CD14-positive monocyte (primary cell): ENCODE measurements around the gene NDUFS1. TPM values are rescaled to one million over a fixed set of nuclear protein-coding genes. Genes with fewer than 3 reads are reported as not detected.
"Not testable (repeated sequence)": the region's sequence is repeated elsewhere in the genome, so short reads cannot be mapped to it uniquely, and the experiment has no call there.

Experiments
- DNase-seq, 3 donors: peaks; one replicate each; pipeline ENCODE4 v3.0.0-alpha.2; 2011 to 2022
- H2AFZ ChIP-seq: 2 replicates; pipeline ENCODE4 v1.6.0; 2012; ENCODE audit warnings: mild to moderate bottlenecking, low read depth, low read length, inconsistent platforms; ENCODE audit not compliant: insufficient read depth, poor library complexity, severe bottlenecking
- H3K27ac ChIP-seq, 2 donors: 1 replicate in 1 of 2; 2 replicates in 1 of 2; pipeline ENCODE4 v1.5.1; 2012 to 2013; ENCODE audit warnings: low read length in 2 of 2, control low read depth in 1 of 2, inconsistent platforms in 1 of 2, low read depth in 1 of 2, mild to moderate bottlenecking in 1 of 2
- H3K27me3 ChIP-seq, 2 donors: one replicate each; pipeline versions ENCODE4 v1.6.0 to v1.6.1; 2011 to 2013; ENCODE audit warnings: low read length in 2 of 2; ENCODE audit not compliant: control insufficient read depth in 2 of 2, insufficient read depth in 2 of 2
- H3K36me3 ChIP-seq, 2 donors: replicated peaks in 1 of 2; 1 replicate in 1 of 2; 2 replicates in 1 of 2; pipeline versions ENCODE4 v1.5.1 to v1.6.1; 2012 to 2013; ENCODE audit warnings: low read length in 2 of 2, control low read depth in 1 of 2, inconsistent platforms in 1 of 2, mild to moderate bottlenecking in 1 of 2; ENCODE audit not compliant: insufficient read depth in 2 of 2, control insufficient read depth in 1 of 2
- H3K4me1 ChIP-seq, 2 donors: 1 replicate in 1 of 2; 2 replicates in 1 of 2; pipeline versions ENCODE4 v1.5.1 to v1.6.1; 2012 to 2013; ENCODE audit warnings: low read length in 2 of 2, control low read depth in 1 of 2, inconsistent platforms in 1 of 2, mild to moderate bottlenecking in 1 of 2, moderate library complexity in 1 of 2; ENCODE audit not compliant: insufficient read depth in 2 of 2, control insufficient read depth in 1 of 2
- H3K4me2 ChIP-seq: replicated peaks from 2 replicates; pipeline ENCODE3; 2012; ENCODE audit warnings: low read length, moderate library complexity, mild to moderate bottlenecking; ENCODE audit not compliant: poor library complexity, severe bottlenecking; ENCODE audit errors: extremely low read depth
- H3K4me3 ChIP-seq, 3 experiments: fragments of 200-600 bp in 1 of 3; sonication (generic) in 1 of 3; replicated peaks in 1 of 3; 1 replicate in 2 of 3; 2 replicates in 1 of 3; pipeline ENCODE4 v1.5.1; 2011 to 2013; ENCODE audit warnings: low read length in 3 of 3, mild to moderate bottlenecking in 3 of 3, control low read depth in 2 of 3, low read depth in 2 of 3, inconsistent platforms in 1 of 3, moderate library complexity in 1 of 3
- H3K79me2 ChIP-seq: 2 replicates; pipeline ENCODE4 v1.6.0; 2012; ENCODE audit warnings: mild to moderate bottlenecking, control low read depth, inconsistent platforms, low read length, moderate library complexity; ENCODE audit not compliant: insufficient read depth
- H3K9ac ChIP-seq: 2 replicates; pipeline ENCODE4 v1.6.0; 2017; ENCODE audit warnings: low read length, mild to moderate bottlenecking; ENCODE audit not compliant: insufficient read depth, poor library complexity, severe bottlenecking
- H3K9me3 ChIP-seq, 2 donors: replicated peaks in 1 of 2; 1 replicate in 1 of 2; 2 replicates in 1 of 2; pipeline versions ENCODE4 v1.5.1 to v1.6.1; 2012 to 2013; ENCODE audit warnings: low read length in 2 of 2, control low read depth in 1 of 2; ENCODE audit not compliant: control insufficient read depth in 1 of 2, insufficient read depth in 1 of 2
- H4K20me1 ChIP-seq: 2 replicates; pipeline ENCODE4 v1.6.0; 2012; ENCODE audit warnings: mild to moderate bottlenecking, low read length, control low read depth, moderate library complexity; ENCODE audit not compliant: insufficient read depth
- H3K27ac Mint-ChIP-seq, 7 donors: one replicate each; pipeline ENCODE4 v1.8.0; 2020; ENCODE audit warnings: mild to moderate bottlenecking in 7 of 7, mixed read lengths in 7 of 7, moderate library complexity in 6 of 7, inconsistent platforms in 2 of 7
- H3K27me3 Mint-ChIP-seq, 3 donors: one replicate each; pipeline ENCODE4 v1.8.0; 2021 to 2022; ENCODE audit warnings: low read depth in 3 of 3, mild to moderate bottlenecking in 3 of 3, mixed read lengths in 3 of 3, moderate library complexity in 3 of 3, inconsistent platforms in 1 of 3
- H3K36me3 Mint-ChIP-seq, 2 donors: one replicate each; pipeline ENCODE4 v1.8.0; 2020; ENCODE audit warnings: mixed read lengths in 2 of 2, inconsistent platforms in 1 of 2, mild to moderate bottlenecking in 1 of 2
- H3K4me1 Mint-ChIP-seq: one replicate; pipeline ENCODE4 v1.8.0; 2020; ENCODE audit warnings: mild to moderate bottlenecking, mixed read lengths
- H3K4me3 Mint-ChIP-seq, 2 donors: one replicate each; pipeline ENCODE4 v1.8.0; 2020; ENCODE audit warnings: mild to moderate bottlenecking in 2 of 2, mixed read lengths in 2 of 2, moderate library complexity in 1 of 2
- H3K9me3 Mint-ChIP-seq, 7 donors: one replicate each; pipeline ENCODE4 v1.8.0; 2020 to 2022; ENCODE audit warnings: mixed read lengths in 7 of 7, mild to moderate bottlenecking in 6 of 7, moderate library complexity in 6 of 7, inconsistent platforms in 2 of 7
- CTCF ChIP-seq: fragments of 200-600 bp; IDR thresholded peaks from one replicate; pipeline ENCODE4 v1.8.0; 2022; ENCODE audit warnings: antibody characterized with exemption, mild to moderate bottlenecking
- WGBS: methylation state at CpG from one replicate; pipeline ENCODE4 v1.1.5; 2013; ENCODE audit warnings: missing lambda C conversion rate; ENCODE audit not compliant: insufficient coverage; 5-methylcytosine and 5-hydroxymethylcytosine counted together
- intact Hi-C, 2 donors: fragments of 100-400 bp; cut with micrococcal nuclease; formaldehyde crosslinking; loops; one replicate each; pipeline versions ENCODE4 v1.15.0 to v1.15.1; 2023
- polyA plus RNA-seq, 3 donors: library from polyadenylated mRNA; depleted of rRNA in 1 of 3; unstranded in 2 of 3; stranded (reverse) in 1 of 3; fragments of 300-500 nt in 2 of 3; fragments of >200 nt in 1 of 3; fragmentation: Illumina TruSeq in 2 of 3; gene quantifications; 1 replicate in 2 of 3; 2 replicates in 1 of 3; pipeline ENCODE4 v1.2.3, GENCODE V29; 2012 to 2021

The NDUFS1 gene
- polyA plus RNA-seq, 3 donors: 22.8 to 43.9 (median 37.9) TPM

DNA sequence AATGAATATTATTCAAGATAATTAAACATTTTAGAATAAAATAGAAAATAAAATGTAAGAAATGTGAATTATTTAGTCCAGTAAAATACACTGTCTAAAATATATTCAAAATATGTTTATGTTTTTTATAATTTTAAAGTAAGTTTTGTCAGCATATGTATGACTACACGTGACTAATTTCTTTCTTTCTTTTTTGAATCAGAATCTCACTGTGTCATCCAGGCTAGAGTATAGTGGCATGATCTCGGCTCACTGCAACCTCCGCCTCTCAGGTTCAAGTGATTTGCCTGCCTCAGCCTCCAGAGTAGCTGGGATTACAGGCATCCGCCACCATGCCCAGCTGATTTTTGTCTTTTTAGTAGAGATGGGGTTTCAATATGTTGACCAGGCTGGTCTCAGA lies 54.2 kb downstream of the NDUFS1 start:
- H3K36me3 Mint-ChIP-seq: peaks cover 0 to 3% of the 10 kb centered on the region in 2 donors
- Histone ChIP-seq H3K4me1 (no peaks in the 10 kb centered on the region), H3K9ac (no peak overlapping the region), H4K20me1 (no peaks in the 10 kb centered on the region), H3K36me3 (no peaks in the 10 kb centered on the region), H3K4me3 (no peak overlapping the region), H2AFZ (no peak overlapping the region), H3K4me2 (no peak overlapping the region), H3K9me3 (no peaks in the 10 kb centered on the region), H3K27me3 (no peaks in the 10 kb centered on the region), H3K79me2 (no peaks in the 10 kb centered on the region), H3K27ac (no peak overlapping the region)
- no peak for DNase-seq
- intact Hi-C loops: no loop called here
- peaks cover 5% of the 10 kb centered on the region for H3K4me1 Mint-ChIP-seq
- no peak overlapping the region for H3K27ac Mint-ChIP-seq
- H3K9me3 Mint-ChIP-seq: peaks cover 0 to 3% (median 0%) of the 10 kb centered on the region in 7 donors
- 100% methylated on average over 2 of the region's 4 CpGs for WGBS
- H3K4me3 Mint-ChIP-seq: no peak overlapping the region
- no peaks in the 10 kb centered on the region for H3K27me3 Mint-ChIP-seq
- TF ChIP-seq CTCF: no peak

DNA sequence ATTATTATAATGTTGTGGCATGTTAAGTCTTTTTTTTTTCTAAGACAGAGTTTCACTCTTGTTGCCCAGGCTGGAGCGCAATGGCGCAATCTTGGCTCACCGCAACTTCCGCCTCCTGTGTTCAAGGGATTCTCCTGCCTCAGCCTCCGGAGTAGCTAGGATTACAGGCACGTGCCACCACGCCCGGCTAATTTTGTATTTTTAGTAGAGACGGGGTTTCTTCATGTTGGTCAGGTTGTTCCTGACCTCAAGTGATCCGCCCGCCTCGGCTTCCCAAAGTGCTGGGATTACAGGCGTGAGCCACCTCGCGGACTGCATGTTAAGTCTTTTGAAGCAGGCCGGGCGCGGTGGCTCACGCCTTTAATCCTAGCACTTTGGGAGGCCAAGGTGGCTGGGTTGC lies 60.4 kb downstream of the NDUFS1 start:
- Histone ChIP-seq H3K4me3 (peak overlapping the region in 1 of 3 experiments; percentile 60), H3K4me2 (peak overlapping the region; percentile 60), H3K4me1 (peaks cover 12 to 22% of the 10 kb centered on the region in 2 donors), H3K27ac (peak overlapping the region in 1 of 2 donors; percentile 29)
- H3K9ac ChIP-seq, H3K9me3 Mint-ChIP-seq, H3K36me3 Mint-ChIP-seq, H3K9me3 ChIP-seq, H4K20me1 ChIP-seq, intact Hi-C loops, H3K79me2 ChIP-seq, H2AFZ ChIP-seq, H3K36me3 ChIP-seq, H3K27me3 ChIP-seq, H3K27me3 Mint-ChIP-seq: not testable (repeated sequence)
- WGBS: 30% methylated on average over 19 of the region's 19 CpGs
- H3K4me3 Mint-ChIP-seq: peak overlapping the region; percentile 67 to 70
- H3K27ac Mint-ChIP-seq: peak overlapping the region in 5 of 7 donors; percentile 38 to 83 (median 66)
- peaks cover 30% of the 10 kb centered on the region for H3K4me1 Mint-ChIP-seq
- peak; percentile 56 to 77 (median 72) for DNase-seq
